Occipital lobe (tissue), 2 donors: ENCODE data around the gene ATP1A3. TPM values are rescaled to one million over a fixed set of nuclear protein-coding genes. Genes with fewer than 3 reads are reported as not detected.
A peak's percentile ranks its signal among the peaks of the same experiment; 100 is the strongest.

Experiments used
- DNase-seq: peaks from one replicate; lab custom pipeline; 2025; lab: John Stamatoyannopoulos, UW
- total RNA-seq: library from RNA; depleted of rRNA; stranded (reverse); fragments of >200 nt; gene quantifications from one replicate; pipeline ENCODE4 v1.2.3, GENCODE V29; 2014

The ATP1A3 gene
- total RNA-seq, 1 donor from 2014 or later = 153 TPM

DNA sequence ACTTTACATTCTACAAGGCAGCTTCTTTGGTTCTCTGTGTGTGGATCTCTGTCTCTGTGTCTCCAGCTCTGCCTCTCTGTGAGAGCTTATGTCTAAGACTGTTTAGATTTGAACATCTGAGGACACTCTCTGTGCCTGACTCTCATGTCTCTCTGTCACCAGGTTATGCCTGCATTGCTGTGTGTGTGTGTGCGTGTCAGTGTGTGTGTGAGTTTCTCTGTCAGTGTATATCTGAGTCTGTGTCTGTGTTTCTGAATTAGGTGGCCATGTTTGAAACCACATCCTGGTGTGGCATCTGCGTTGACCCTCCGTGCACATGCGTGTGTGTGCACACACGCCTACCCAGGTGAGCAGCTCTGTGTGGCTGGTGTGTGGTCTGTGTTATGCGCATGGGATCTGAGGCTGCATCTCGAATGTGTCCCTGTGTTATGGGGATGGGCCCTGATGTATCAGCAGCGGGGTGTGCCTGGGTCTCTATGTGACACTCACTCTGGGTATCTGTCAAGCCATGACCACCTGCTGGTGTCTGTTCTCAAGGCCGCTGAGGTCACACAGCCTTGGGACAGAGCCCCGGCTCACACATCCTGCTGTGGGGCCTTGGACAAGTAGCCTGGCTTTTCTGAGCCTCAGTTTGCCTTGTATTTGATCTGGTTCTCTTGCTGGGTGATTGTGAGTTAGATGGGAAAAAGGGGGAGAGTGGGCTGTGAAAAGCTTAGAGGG lies 6.7 kb downstream of the ATP1A3 start:
- no peak for DNase-seq

DNA sequence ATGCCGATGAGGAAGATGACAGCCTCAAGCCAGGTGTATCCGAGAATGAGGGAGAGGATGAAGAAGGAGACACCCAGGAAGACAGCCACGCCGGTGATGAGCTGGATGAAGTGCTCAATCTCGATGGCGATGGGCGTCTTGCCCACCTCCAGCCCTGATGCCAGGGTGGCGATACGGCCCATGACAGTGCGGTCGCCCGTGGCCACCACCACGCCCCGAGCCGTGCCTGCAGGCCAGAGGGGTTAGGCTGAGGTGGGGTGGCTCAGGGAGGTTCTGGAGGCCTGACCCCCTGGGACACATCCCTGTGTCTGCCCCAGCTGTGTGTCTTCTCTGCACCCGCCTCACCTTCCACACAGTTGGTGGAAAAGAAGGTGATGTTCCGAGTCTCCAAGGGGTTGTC lies 9.1 kb downstream of the ATP1A3 start:
- no peak for DNase-seq

DNA sequence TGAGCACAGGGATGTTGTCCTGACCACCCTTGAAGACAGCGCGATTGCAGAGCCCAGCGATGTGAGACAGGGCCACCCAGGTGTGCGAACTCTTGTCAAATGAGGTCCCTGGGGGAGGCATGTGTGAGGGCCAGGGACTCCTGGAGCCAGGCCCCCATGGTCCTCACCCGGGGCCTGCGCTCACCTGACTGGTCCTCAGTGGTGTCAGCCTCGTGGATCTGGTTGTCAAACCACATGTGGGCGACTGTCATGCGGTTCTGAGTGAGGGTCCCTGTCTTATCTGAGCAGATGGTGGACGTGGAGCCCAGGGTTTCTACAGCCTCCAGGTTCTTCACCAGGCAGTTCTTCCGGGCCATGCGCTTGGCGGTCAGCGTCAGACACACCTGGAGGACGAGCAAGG lies 12.3 kb downstream of the ATP1A3 start:
- no peak for DNase-seq

DNA sequence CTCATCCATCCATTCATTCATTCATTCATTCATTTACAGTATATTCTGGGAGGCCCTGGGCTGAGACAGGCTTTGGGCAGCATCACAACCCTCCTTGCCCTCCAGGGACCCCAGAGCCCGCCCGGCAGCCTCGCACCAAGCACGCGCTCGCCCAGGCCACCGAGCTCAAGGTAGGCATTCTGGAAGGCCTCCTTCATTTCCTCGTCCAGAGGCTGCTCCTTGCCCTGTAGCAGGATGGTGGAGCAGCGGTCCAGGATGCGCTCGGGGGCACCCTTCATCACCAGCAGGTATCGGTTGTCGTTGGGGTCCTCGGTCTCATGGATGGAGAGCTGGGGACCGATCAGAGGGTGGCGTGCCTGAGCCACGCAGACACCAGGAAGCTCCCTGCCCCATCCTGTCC lies 15.6 kb downstream of the ATP1A3 start:
- DNase-seq = no peak

DNA sequence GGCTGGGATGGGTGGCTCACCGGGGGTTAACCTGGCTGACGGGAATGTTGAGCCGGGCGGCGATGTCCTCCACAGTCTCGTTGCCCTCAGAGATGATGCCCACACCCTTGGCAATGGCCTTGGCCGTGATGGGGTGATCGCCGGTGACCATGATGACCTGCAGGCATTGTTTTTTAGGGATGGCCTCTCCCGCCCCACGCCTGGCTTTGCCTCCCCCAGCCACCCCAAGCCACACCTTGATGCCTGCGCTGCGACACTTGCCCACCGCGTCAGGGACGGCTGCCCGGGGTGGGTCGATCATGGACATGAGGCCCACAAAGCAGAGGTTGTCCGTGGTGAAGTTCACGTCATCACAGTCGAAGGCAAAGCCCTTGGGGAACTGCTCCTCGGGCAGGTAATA lies 16.1 kb downstream of the ATP1A3 start:
- DNase-seq = no peak

DNA sequence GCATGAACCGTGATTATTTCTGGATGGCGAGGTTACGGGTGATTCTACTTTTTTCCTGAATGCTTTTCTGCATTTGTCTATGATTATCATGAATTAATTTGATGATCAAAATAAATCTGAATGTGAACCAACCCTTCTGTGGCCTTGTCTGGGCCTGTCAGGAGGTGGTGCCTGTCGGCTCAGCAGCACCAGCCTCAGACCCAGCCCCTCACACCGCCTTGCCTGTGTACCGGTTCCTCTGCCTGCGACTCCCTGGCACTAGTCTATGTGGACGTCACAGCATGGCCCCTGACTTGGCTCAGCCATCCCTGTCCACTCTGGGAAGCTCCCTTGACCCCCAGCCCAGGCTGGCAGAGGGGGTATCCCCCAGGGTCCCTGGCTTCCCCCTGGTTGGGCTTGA lies 19.4 kb downstream of the ATP1A3 start:
- DNase-seq = no peak

DNA sequence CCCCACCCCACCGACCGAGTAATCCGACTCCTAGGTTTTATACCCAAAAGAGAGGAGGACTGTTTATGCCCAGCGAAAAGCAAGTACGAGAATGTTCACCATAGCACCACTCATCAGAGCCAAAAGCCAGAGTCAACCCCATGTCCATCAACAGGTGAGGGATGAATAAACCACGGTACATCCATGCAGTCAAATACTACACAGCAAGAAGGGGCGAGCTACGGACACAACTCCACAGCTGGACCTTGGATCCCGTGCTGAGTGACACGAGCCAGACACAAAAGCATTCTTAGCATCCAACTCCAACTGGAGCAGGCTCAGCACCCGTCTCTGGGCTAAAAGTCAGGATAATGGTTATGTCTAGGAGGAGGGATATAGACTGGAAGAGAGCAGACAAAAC lies 22.7 kb downstream of the ATP1A3 start:
- DNase-seq = no peak

DNA sequence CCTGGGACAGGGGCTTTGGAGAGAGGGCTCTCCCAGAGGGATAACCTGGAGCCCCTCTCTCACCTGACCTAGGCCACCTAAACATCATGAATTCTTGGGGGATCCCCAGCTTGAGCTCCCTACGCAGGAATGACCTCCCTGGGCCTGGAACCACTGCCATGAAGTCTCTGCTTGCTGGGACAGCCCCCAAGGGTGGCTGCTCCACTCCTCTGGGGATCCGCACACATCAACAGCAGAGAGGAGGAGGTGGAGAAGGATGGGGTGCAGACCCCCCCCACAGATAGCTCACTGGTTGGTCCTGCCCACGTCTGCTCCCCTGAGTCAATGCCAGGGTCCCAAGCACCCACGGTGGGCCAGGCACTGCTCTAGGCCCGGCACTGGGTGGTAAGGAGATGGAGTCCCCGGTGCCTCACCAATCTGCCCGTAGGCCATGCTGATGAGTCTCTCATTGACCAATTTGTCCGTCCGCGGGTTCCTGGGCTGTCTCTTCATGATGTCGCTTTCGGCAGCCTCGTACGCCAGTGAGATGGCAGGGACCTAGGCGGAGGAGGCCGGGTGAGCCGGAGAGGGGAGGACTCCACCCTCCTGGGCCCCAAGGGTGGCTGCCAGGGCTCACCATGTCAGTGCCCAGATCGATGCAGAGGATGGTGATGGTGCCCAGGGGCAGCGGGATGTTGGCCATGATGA lies 24.1 kb downstream of the ATP1A3 start:
- no peak for DNase-seq

DNA sequence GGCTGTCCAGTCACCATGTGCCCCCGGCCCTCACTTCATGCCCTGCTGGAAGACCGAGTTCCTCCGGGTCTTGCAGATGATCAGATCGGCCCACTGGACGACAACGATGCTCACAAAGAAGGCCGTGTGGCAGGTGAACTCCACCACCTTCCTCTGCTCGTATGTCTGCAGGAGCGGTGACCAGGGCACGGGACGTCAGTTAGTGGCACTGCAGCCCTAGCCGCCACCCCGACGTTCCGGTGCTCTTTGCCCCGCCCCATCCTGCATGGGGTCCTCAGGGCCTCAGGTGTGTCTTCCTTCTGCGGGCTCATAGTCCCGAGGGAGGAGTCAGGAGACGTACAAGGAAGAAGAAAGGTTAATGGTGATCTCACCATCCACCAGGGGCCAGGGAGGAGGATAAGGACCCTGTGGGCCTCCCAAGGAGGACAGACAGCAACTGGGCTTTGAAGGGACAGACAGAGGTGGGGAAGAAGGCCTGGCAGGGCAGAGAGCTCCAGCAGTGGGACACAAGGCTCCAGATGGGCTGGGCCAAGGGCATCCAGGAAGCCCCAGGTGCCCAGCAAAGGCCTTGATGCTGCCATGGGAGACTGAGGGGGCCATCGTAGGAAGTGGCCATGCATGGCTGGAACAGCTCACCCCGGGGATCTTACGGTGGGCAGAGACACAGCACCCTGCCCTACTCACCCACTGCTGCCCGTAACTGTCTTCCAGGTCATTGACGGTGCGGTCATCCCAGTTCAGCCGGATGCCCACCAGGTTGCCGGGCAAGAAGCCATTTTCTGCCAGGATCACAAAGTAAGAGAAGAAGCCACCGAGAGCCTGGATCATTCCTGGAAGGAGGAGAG lies 25.1 kb downstream of the ATP1A3 start:
- no peak for DNase-seq

DNA sequence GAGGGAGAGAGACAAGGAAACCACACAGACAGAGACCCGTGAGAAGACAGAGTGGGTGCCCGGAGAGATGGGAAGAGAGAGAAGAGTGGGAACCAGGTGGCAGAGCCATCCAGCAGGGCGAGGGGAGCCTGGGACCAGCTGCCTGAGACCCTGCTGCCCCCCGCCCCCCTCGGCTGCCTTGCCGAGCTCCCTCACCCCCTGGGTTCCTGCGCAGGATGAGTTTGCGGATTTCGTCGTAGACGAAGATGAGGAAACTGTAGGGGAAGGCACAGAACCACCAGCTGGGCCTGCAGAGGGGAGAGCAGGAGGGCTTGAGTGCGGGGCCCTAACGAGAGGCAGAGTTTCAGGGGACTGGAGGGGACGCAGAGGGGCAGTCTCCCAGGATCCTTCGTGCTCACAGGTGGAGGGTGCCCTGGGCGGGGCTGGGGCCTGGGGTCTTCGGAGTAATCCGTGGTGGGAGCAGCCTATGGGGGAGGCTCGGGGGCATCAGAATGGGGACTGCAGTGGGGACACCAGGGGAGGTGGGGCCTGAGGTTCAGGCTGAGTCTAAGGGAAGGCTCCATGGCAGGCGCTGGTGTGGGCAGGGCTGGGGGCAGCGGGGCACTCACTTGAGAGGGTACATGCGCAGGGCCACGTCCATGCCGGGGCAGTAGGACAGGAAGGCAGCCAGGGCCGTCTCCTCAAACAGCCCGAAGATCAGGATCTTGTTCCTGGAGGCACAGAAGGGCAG lies 26.8 kb downstream of the ATP1A3 start:
- no peak for DNase-seq

DNA sequence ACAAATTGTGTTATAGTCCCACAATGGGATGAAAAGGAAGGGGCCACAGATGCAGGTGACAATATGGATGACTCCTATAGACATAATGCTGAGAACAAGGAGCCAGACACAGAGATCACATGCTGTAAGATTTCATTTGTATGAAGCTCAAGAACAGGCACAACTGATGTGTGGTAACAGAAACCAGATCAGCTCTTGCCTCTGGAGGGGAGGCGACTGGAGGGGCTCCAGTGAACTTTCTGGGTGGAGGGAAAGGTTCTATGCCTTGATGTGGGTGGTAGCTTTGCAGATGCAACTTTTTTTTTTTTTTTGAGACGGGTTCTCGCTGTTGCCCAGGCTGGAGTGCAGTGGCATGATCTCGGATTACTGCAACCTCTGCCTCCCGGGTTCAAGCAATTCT lies 28.9 kb downstream of the ATP1A3 start:
- DNase-seq = no peak

DNA sequence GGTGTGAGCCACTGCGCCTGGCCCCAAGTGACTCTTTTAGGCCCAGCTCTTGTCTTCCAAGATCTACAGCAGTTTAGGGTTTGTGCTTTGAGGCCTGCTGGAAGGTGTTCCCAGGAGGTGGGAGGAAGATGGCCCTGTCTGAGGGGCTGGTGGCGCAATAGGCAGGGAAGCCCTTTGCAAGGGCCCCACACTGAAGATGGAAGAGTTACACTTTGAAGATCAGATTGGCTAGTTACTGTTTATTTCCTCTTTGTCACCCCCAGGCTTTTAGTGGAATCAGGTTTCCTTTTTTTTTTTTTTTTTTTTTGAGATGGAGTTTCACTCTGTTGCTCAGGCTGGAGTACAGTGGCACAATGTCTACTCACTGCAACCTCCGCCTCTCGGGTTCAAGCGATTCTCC lies 33.1 kb downstream of the ATP1A3 start:
- no peak for DNase-seq

DNA sequence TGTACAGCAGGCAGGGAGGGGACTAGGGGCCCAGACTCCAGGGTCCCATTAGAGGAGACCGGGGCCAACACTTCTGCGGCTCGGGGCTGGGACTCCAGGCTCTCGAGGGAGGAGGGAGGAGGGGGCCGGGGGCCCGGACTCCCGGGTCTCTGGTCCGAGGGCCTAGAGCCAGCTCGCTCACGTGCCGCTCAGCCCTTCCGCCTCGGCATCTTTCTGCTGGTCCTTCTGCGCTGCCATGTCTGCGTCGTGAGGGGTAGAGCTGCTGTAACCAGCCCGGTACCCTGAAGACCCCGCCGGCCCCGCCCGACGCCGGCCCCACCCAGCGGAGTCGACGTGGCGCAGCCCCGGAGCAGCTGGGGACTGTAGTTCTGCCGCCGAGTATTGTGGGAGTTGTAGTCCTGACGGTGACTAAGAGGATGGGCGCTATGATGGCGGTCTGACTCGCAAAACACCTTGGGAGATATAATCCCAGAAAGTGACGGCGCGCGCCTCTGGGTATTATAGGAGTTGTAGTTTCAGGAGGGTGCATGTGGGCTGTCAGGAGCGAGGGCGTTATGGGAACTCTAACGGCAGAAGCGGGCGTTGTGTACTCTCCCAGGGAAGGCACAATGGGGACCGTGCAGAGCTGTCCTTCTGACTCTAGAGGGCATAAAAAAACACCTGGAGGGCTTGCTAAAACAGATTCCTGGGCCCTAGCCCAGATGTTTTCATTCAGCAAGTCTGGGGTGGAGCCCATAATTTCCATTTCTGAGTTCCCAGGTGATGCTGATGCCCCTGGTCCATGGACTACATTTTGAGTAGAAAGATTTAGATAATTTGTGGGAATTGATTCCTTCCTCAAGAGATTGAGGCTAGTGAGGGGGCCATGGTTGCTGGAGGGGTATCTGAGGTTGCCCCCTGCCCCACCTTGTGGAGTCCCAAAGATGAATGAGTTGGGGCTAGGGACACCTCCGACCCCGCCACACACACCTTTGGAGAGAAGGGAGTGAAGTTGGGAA lies 34.7 kb downstream of the ATP1A3 start, which contains the start of gene RABAC1:
Gene RABAC1, minus strand, starts transcription at position 266 of the 998 bp plus-strand sequence. Its CDS starts 29 bp downstream, at position 237.
- DNase-seq = peak; percentile 88

DNA sequence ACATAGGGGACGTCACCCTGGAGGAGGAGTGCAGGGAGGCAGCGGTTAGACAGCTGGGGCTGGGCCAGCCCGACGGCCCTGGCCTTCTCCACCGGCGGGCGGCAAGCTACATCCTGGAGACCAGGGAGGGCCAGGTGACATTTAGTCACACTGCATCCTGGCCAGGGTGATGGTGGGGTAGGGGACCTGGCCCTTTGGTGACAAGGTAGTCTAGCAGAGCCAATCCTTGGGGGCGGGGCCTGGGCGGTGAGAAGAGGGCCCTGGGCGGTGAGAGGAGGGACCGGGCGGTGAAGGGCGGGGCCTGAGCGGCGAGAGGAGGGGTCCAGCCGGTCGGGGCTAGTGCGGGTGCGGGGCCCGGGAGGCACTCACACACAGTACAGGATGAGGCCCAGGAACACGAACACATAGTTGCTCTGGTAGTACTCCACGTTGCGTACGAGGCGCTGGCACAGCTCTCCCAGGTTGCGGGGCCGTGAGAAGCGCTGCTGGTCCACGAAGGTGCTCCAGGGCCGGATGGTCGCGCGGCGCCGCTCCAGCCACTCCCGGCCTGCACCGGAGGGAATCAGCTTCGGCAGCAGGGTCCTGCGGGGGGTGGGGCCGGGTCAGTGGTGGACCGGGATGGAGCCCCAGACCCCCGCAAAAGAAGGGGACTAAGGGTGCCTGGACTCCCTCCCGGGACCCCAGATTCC lies 35.5 kb downstream of the ATP1A3 start:
- DNase-seq = no peak

DNA sequence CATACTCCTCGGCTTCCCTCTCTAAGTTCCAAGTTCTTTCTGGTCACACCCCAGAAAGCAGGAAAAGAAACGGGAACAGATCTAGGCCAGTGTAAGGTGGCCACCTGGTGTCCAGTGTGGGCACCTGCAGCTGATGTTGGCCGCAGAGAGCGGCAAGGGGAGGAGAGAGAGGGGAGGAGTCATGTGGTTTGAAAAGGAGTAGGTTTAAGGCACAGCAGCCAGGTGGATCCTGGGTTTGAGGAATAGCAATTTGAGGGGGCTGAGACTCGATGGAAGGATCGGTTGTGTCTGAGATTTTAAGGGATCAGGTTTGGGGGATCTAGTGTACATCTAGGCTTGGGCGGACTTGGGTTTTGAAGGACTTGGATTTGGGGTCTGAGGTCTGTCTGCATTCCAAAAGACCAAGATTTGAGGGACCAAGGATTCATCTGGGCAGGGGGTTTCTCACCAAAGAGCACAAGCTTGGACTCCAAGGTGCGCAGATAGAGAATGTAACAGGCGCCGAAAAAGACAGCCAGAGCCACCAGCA lies 36.1 kb downstream of the ATP1A3 start:
- DNase-seq = peak; percentile 59

DNA sequence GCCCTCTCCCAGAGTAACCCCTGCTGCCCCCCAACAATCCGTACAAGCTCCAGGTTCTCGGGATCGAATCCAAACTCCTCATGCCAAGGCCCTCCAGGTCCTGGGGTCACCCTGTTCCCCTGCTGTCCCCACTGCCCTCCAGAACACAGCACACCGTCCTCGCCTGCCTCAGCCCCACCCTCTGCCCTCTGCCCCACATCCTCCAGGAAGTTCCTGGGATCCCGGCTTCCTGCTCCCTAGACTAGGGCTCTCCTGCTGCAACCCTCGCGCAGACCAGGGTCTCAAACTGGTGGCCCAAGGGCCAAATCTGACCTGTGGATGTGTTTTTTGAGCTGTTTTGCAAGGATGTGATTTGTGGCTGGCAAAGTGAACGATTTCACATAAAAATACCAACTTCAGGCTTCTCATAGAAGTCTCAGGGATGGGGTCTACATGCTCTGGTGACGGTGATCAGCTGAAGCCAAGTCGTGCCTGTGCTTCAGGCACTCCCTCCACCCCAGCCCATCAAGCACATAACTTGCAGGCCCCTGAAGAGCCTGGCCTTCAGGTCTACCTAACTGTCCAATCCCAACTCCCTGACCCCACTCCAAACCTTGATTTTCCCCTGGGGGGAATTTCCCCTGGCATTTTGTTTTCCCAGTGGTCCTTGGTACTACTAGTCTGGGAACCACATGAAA lies 36.7 kb downstream of the ATP1A3 start:
- no peak for DNase-seq

DNA sequence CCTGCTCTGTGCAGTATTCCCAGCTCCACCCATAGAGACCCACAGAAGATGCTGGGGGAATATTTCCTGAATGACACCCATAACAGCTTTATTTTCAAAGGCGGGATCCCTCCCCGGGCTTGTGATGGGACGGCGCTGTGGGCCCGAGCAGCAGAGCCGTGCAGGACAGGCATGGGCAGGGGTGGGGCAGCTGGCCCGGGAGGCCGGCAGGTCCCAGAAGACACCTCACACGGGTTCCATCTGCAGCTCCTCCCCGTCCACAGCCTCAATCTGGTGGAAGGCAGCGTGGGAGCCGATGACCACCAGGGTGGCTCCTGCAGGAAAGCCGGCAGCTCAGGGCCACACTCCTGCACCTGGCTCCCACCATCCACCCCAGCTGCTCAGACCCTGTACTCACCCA lies 37.4 kb downstream of the ATP1A3 start:
- DNase-seq = no peak

DNA sequence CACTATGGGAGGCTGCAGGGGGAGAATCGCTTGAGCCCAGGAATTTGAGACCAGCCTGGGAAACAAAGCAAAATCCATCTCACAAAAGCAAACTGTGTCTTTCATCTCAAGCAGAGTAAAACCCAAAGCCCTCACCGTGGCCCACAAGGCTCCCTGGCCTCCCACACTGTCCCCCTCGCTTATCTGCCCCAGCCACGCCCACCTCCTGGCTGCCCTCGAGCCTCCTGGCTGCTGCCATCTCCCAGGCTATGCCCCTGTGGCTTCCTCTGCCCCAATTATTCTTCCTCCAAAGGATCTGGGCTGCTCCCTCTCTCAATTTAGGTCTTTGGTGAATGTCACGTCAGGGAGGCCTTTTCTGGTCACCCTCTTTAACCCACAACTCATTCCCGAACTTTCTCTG lies 38.5 kb downstream of the ATP1A3 start:
- DNase-seq = no peak

DNA sequence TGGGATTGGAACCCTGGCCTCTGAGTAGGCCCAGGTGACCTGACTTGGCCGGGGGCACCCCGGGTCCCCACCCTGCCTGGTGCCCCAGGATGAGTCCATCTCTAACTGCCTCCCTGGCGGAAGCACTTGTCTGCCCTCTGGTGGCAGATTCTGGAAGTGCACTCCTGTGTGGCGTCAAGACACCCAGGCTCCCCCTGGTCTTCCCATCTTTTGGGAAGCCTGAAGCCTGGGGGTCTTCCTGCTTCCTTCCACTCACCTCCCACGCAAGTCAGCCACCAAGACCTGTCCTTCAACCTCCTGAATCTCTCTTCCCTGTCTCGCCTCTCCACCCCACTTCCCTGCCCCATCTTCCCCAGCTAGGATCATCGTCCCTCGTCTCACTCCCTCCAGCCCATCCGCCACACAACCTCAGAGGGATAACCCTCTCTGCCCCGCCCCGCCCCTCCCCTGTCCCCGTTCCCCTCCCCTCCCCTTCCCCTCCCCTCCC lies 42.3 kb downstream of the ATP1A3 start:
- DNase-seq = peak; percentile 52
